Keratinocyte (primary cell): ENCODE data around the gene PAQR8. TPM values are rescaled to one million over a fixed set of nuclear protein-coding genes. Genes with fewer than 3 reads are reported as not detected.

ENCODE experiments used
- DNase-seq: peaks from one replicate; pipeline ENCODE4 v3.0.0-alpha.2; 2011; ENCODE audit warnings: low read depth, missing footprints, low spot score
- FAIRE-seq: peaks from 2 replicates; lab custom pipeline; 2011; peaks lifted over from hg19 to GRCh38; lab: Jason Lieb, UNC
- H2AFZ ChIP-seq: 2 replicates; pipeline ENCODE4 v1.6.0; 2012; ENCODE audit warnings: low read length, control low read depth, inconsistent platforms; ENCODE audit not compliant: control insufficient read depth
- H3K27ac ChIP-seq: 2 replicates; pipeline ENCODE4 v1.5.1; 2011; ENCODE audit warnings: low read length; ENCODE audit not compliant: control insufficient read depth, insufficient read depth
- H3K27me3 ChIP-seq: 3 replicates; pipeline ENCODE4 v1.6.0; 2011; ENCODE audit warnings: low read length; ENCODE audit not compliant: control insufficient read depth, insufficient read depth; ENCODE audit errors: extremely low read depth
- H3K36me3 ChIP-seq, 2 experiments: 2 replicates in 1 of 2; 3 replicates in 1 of 2; pipeline ENCODE4 v1.5.1; 2011; ENCODE audit warnings: low read length in 2 of 2, mild to moderate bottlenecking in 1 of 2; ENCODE audit not compliant: control insufficient read depth in 2 of 2, insufficient read depth in 2 of 2; ENCODE audit errors: extremely low read depth in 1 of 2
- H3K4me1 ChIP-seq: 3 replicates; pipeline ENCODE4 v1.5.1; 2011; ENCODE audit warnings: low read length; ENCODE audit not compliant: control insufficient read depth, insufficient read depth; ENCODE audit errors: extremely low read depth
- H3K4me2 ChIP-seq: 3 replicates; pipeline ENCODE4 v1.6.0; 2011; ENCODE audit warnings: low read depth, low read length; ENCODE audit not compliant: control insufficient read depth, insufficient read depth; ENCODE audit errors: extremely low read depth
- H3K4me3 ChIP-seq, 3 experiments: fragments of 200-600 bp in 1 of 3; sonication (generic) in 1 of 3; 2 replicates in 2 of 3; 3 replicates in 1 of 3; pipeline ENCODE4 v1.5.1; 2011 to 2016; ENCODE audit warnings: low read length in 3 of 3, mild to moderate bottlenecking in 3 of 3, control low read depth in 2 of 3, inconsistent platforms in 1 of 3, low read depth in 1 of 3, mixed read lengths in 1 of 3, mixed run types in 1 of 3, moderate library complexity in 1 of 3; ENCODE audit not compliant: control insufficient read depth in 2 of 3, insufficient read depth in 2 of 3; ENCODE audit errors: extremely low read depth in 1 of 3
- H3K79me2 ChIP-seq: 2 replicates; pipeline ENCODE4 v1.6.0; 2012; ENCODE audit warnings: low read length; ENCODE audit not compliant: control insufficient read depth, insufficient read depth
- H3K9ac ChIP-seq: 3 replicates; pipeline ENCODE4 v1.6.0; 2011; ENCODE audit warnings: low read length; ENCODE audit not compliant: control insufficient read depth, insufficient read depth; ENCODE audit errors: extremely low read depth
- H3K9me1 ChIP-seq: 3 replicates; pipeline ENCODE4 v1.6.0; 2011; ENCODE audit warnings: low read length; ENCODE audit not compliant: control insufficient read depth, insufficient read depth; ENCODE audit errors: extremely low read depth
- H3K9me3 ChIP-seq: 2 replicates; pipeline ENCODE4 v1.5.1; 2012; ENCODE audit warnings: low read depth, low read length; ENCODE audit not compliant: control insufficient read depth
- H4K20me1 ChIP-seq: 3 replicates; pipeline ENCODE4 v1.6.0; 2011; ENCODE audit warnings: low read length; ENCODE audit not compliant: control insufficient read depth, insufficient read depth; ENCODE audit errors: extremely low read depth
- EZH2 ChIP-seq: IDR thresholded peaks from one replicate; pipeline ENCODE4 v1.6.1; 2012; ENCODE audit warnings: inconsistent platforms, mild to moderate bottlenecking, low read length, moderate library complexity
- dilution Hi-C: fragments of 300-500 bp; cut with MboI; formaldehyde crosslinking; loops from one replicate; pipeline ENCODE4 v1.7.0; 2020; ENCODE audit warnings: low sequenced_read_pairs; ENCODE audit not compliant: extremely low pct_ligation_motif_present
- polyA plus RNA-seq, 5 experiments: library from polyadenylated mRNA; depleted of rRNA in 3 of 5; stranded (reverse) in 3 of 5; stranded (forward) in 1 of 5; unstranded in 1 of 5; fragments of >200 nt; gene quantifications; 1 replicate in 1 of 5; 2 replicates in 3 of 5; 3 replicates in 1 of 5; pipeline versions ENCODE4 v1.2.1 to v1.2.3, GENCODE V29; 2011 to 2012; ENCODE audit warnings: missing spikeins in 2 of 5, low read depth in 1 of 5, low replicate concordance in 1 of 5
- TF ChIP-seq, protein P1 (sequence below), 3 experiments: IDR thresholded peaks in 1 of 3; conservative IDR thresholded peaks in 1 of 3; optimal IDR thresholded peaks in 1 of 3; 2 replicates in 2 of 3; 3 replicates in 1 of 3; pipeline versions ENCODE3 to v1.5.1; 2011; ENCODE audit warnings: low read length in 3 of 3, mild to moderate bottlenecking in 3 of 3, moderate library complexity in 2 of 3, control low read depth in 1 of 3, inconsistent platforms in 1 of 3; ENCODE audit not compliant: insufficient read depth in 2 of 3; ENCODE audit errors: extremely low read depth in 1 of 3

The PAQR8 gene
- polyA plus RNA-seq, 1 donor (not counting 4 experiments of a cell fraction or from before 2014, with no cell fraction given) = 1.6 TPM

DNA sequence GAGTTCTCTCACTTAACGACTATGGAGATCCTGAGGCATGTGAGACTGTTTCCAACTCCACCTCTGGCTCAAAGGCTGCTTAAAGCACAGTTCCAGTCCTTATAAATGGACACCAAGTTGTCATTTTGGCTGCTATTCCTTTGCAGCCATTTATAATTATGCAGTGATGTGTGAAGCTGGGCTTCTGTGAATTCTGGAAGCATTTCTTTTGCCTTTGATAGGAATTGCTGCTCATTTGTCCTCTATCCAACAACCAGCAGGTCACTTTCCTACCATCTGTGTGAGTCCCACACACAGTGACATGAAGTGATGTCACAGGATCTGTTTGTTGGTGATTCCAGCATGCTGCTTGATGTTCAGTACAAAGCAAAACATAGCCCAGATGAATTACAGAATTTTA is 29.6 kb downstream of the PAQR8 start:
- dilution Hi-C loops = no loop called here
- Histone ChIP-seq H3K79me2 (no peaks in the 10 kb centered on the region), H3K9me3 (no peaks in the 10 kb centered on the region), H3K9ac (no peak overlapping the region), H3K27ac (no peak overlapping the region), H3K36me3 (no peaks in the 10 kb centered on the region), H3K27me3 (no peaks in the 10 kb centered on the region), H3K9me1 (no peaks in the 10 kb centered on the region), H3K4me3 (no peak overlapping the region), H3K4me1 (peaks cover 25% of the 10 kb centered on the region), H2AFZ (no peak overlapping the region), H4K20me1 (no peaks in the 10 kb centered on the region), H3K4me2 (no peak overlapping the region)
- DNase-seq = no peak
- TF ChIP-seq, protein P1, sequence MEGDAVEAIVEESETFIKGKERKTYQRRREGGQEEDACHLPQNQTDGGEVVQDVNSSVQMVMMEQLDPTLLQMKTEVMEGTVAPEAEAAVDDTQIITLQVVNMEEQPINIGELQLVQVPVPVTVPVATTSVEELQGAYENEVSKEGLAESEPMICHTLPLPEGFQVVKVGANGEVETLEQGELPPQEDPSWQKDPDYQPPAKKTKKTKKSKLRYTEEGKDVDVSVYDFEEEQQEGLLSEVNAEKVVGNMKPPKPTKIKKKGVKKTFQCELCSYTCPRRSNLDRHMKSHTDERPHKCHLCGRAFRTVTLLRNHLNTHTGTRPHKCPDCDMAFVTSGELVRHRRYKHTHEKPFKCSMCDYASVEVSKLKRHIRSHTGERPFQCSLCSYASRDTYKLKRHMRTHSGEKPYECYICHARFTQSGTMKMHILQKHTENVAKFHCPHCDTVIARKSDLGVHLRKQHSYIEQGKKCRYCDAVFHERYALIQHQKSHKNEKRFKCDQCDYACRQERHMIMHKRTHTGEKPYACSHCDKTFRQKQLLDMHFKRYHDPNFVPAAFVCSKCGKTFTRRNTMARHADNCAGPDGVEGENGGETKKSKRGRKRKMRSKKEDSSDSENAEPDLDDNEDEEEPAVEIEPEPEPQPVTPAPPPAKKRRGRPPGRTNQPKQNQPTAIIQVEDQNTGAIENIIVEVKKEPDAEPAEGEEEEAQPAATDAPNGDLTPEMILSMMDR (optimal IDR thresholded peaks at IDR 0.05 in 1 of 3, IDR thresholded peaks at IDR 0.05 in 1 of 3, conservative IDR thresholded peaks at IDR 0.05 in 1 of 3; ENCODE audit: extremely low read depth in 1 of 3, insufficient read depth in 2 of 3, low read length in 3 of 3) = no peak
- no peak for TF ChIP-seq EZH2
- no peak for FAIRE-seq

DNA sequence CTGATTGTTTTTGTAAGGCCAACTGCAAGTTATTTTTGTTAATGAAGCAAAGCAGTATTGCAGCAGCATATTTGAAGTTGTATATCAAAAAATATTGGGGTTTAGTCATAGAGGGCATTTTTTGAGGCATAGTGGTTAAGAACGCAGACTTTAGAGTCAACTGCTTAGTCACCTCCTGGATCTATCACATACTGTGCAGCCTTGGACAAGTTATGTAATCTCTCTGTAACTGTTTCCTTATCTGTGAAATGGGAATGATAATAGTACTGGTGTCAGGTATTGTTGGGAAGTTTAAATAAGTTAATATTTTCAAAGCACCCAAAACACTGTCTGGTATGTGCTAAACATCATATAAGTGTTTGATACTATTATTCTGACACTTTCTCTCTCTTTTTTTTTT is 31.0 kb downstream of the PAQR8 start:
- Histone ChIP-seq H3K27ac (no peak overlapping the region), H3K79me2 (no peaks in the 10 kb centered on the region), H3K4me3 (no peak overlapping the region), H3K9me1 (no peaks in the 10 kb centered on the region), H3K27me3 (no peaks in the 10 kb centered on the region), H4K20me1 (no peaks in the 10 kb centered on the region), H3K9ac (no peak overlapping the region), H3K4me1 (peaks cover 25% of the 10 kb centered on the region), H3K36me3 (no peaks in the 10 kb centered on the region), H2AFZ (no peak overlapping the region), H3K9me3 (no peaks in the 10 kb centered on the region), H3K4me2 (no peak overlapping the region)
- DNase-seq = no peak
- TF ChIP-seq EZH2 = no peak
- TF ChIP-seq, protein P1 (optimal IDR thresholded peaks at IDR 0.05 in 1 of 3, IDR thresholded peaks at IDR 0.05 in 1 of 3, conservative IDR thresholded peaks at IDR 0.05 in 1 of 3; ENCODE audit: extremely low read depth in 1 of 3, insufficient read depth in 2 of 3, low read length in 3 of 3) = no peak
- FAIRE-seq = no peak
- dilution Hi-C loops = no loop called here
